Cardiac ventricle fibroblast (primary cell): ENCODE measurements around the gene RAMP1. TPM values are rescaled to one million over a fixed set of nuclear protein-coding genes. Genes with fewer than 3 reads are reported as not detected.

Experiments
- total RNA-seq: library from RNA; depleted of rRNA; stranded (reverse); fragments of >200 nt; gene quantifications from 2 replicates; pipeline ENCODE4 v1.2.3, GENCODE V29; 2015

Gene RAMP1
- total RNA-seq = 16.5 and 37.2 TPM in 2 replicates

DNA sequence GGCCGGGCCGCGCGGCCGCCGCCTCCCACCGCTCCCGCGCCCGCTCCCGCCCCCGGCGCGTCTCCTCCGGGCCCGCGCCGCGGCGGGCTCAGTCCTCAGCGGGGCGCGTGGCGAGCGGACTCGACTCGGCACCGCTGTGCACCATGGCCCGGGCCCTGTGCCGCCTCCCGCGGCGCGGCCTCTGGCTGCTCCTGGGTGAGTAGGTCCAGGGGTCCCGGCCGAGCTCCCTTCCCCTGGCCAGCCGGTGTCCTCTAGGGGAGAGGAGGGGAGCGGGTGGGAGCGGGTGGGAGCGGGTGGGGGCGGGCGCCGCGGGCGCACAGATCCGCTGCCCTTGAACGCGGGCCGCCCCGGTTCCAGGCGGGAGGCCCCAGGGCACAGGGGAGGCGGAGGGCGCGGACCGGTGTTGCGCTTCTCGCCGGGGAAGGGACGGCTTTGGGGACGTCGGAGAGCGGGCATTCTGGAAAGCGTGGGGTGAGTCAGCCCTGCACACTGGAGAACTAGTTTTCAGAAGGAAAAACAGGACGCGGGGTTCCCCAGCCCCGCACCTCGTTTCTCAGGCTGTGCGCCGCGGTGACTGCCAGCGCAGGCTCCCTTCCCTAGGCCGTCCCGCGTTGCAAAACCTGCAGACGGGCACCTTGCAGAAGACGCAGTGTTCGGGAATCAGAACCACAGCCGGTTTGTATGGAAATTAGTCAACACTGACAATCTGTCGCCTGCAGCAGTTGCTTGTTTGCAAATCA is at the start of gene RAMP1:
TSS of gene RAMP1 (plus strand) at position 91 of the 740 bp plus-strand sequence. CDS start at position 144, 53 bp downstream.

Other genes with a start within 250 kb of the RAMP1 start
- 30.7 and 33.2 TPM in 2 replicates for gene LRRFIP1, start 232.0 kb upstream of the RAMP1 start, total RNA-seq
- gene RBM44, start 60.8 kb upstream of the RAMP1 start, total RNA-seq = 0.06 and 0.29 TPM in 2 replicates
- 46.4 and 62.2 TPM in 2 replicates for gene UBE2F, start 107.4 kb downstream of the RAMP1 start, total RNA-seq
- 11.0 and 14.9 TPM in 2 replicates for gene SCLY, start 201.4 kb downstream of the RAMP1 start, total RNA-seq
- 1.5 and 2.0 TPM in 2 replicates for gene ESPNL, start 240.7 kb downstream of the RAMP1 start, total RNA-seq